Pericardium fibroblast (primary cell): ENCODE results near the gene COTL1. TPM values are rescaled to one million over a fixed set of nuclear protein-coding genes. Genes with fewer than 3 reads are reported as not detected.

Experiments
- total RNA-seq: library from RNA; depleted of rRNA; stranded (reverse); fragments of >200 nt; gene quantifications from 2 replicates; pipeline ENCODE4 v1.2.3, GENCODE V29; 2015

The COTL1 gene, protein sequence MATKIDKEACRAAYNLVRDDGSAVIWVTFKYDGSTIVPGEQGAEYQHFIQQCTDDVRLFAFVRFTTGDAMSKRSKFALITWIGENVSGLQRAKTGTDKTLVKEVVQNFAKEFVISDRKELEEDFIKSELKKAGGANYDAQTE
- total RNA-seq = 157 and 197 TPM in 2 replicates

DNA sequence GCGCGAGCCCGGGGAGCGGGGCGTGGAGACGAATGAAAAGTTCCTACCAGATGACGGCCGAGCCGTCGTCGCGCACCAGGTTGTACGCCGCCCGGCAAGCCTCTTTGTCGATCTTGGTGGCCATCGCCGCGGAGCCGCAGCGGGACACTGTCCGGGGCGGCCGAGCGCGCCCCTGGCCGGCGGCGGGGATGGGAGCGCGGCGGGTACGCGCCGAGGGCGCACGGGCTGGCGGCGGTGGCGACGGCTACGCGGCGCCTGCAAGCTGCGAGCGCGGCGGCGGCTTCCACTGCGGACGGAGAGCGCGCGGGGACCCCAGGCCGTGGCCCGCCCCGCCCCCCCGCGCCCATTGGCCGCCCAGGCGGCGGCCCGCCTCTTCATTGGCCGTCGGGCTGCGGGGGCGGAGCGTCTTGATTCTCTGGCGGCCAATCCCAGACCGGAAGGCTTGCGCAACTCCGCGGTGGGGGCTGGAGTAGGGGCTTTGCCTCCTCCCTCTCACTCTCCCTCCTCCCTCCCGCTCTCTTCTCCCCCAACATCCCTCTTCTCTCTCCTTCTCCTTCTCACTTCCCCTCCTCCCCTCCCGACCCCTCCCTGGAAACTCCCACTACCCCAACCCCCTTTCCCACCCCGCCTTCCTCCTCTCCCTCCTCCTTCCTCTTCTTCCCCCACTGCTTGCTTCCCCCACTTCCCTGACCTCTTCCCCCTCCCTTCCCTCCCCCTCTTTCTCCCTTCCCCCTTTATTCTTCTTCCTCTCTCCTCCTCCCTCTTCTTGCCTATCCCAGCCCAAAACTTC, at the start of gene COTL1:
TSS of gene COTL1 (minus strand) at position 288 of the 790 bp plus-strand sequence. CDS start at position 124, 164 bp downstream.

DNA sequence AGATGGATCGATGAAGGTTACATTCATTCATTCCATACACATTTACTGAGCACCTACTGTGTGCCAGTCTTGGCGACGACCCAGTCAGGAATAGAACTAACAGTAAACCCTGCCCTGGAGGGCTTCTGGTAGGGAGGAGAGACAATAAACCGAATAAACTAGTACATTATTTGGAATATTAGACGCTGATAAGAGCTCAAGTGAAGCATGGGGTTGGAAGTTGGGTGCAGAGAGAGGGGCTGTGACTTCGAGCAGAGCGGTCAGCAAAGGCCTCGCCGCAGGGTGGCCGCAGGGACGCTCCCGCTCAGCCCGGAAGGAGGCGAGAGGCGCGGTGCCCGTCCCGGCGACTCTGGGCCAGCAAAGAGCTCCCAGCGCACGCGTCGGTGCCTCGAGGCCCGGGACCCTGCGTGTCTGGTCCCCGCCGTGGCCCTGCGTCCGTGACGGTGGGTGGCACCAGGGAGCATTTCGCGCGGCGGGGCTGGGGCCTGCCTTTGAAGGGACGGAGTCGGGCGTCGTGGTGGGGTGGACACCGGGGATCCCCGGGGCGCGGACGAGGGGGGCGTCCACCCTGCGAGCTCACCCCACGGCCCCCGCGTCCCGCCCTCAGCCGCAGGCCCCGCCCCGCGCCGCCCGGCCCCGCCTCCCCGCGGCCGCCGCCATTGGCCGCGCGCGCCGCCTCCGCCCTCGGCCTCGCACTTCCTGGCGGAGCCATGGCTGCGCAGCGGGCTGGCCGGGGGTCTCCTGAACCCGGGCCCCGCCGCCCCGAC, 30.1 kb upstream of the COTL1 start, which contains the start of gene KLHL36:
TSS of gene KLHL36 (plus strand) at position 684 of the 767 bp plus-strand sequence. CDS start 2,357 bp downstream, outside the sequence.

Other genes starting within 250 kb of the COTL1 start
- not detected in 2 replicates for gene ATP2C2, start 249.5 kb downstream of the COTL1 start, total RNA-seq
- gene MEAK7, start 113.4 kb downstream of the COTL1 start, total RNA-seq = 12.1 and 19.3 TPM in 2 replicates
- 36.0 and 38.9 TPM in 2 replicates for gene KLHL36, start 30.4 kb upstream of the COTL1 start, total RNA-seq
- 33.1 and 42.4 TPM in 2 replicates for gene USP10, start 81.9 kb upstream of the COTL1 start, total RNA-seq
- 68.6 and 76.9 TPM in 2 replicates for gene CRISPLD2, start 201.9 kb upstream of the COTL1 start, total RNA-seq